ENCODE results near the gene RALGPS1.

Gene RALGPS1

GRCh38 chr9:126914458-126915280, at the start of gene RALGPS1:
Gene RALGPS1 (plus strand): TSS chr9:126914782. CDS start chr9:126962290, 47,508 bp downstream.
- DNase-seq (ENCODE audit: low spot score): peak; percentile 96

- no peak for DNase-seq (ENCODE audit: low spot score)
Measured at GRCh38 chr9:126869368-126869767, 45.2 kb upstream of the RALGPS1 start.

- DNase-seq (ENCODE audit: low spot score): no peak
Measured at GRCh38 chr9:126872516-126872915, 42.1 kb upstream of the RALGPS1 start.

- no peak for DNase-seq (ENCODE audit: low spot score)
Measured at GRCh38 chr9:126874546-126875314, 39.9 kb upstream of the RALGPS1 start.

GRCh38 chr9:126875756-126876510, 38.6 kb upstream of the RALGPS1 start:
- DNase-seq (ENCODE audit: low spot score): no peak

- no peak for DNase-seq (ENCODE audit: low spot score)
Measured at GRCh38 chr9:126876531-126876930, 38.1 kb upstream of the RALGPS1 start.

- no peak for DNase-seq (ENCODE audit: low spot score)
Measured at GRCh38 chr9:126877418-126877817, 37.2 kb upstream of the RALGPS1 start.

GRCh38 chr9:126879288-126879687, 35.3 kb upstream of the RALGPS1 start:
- no peak for DNase-seq (ENCODE audit: low spot score)

- DNase-seq (ENCODE audit: low spot score): no peak
Measured at GRCh38 chr9:126880226-126880946, 34.2 kb upstream of the RALGPS1 start.

- DNase-seq (ENCODE audit: low spot score): no peak
Measured at GRCh38 chr9:126880947-126881332, 33.6 kb upstream of the RALGPS1 start.

GRCh38 chr9:126882746-126883145, 31.8 kb upstream of the RALGPS1 start:
- DNase-seq (ENCODE audit: low spot score): no peak

GRCh38 chr9:126883636-126884035, 30.9 kb upstream of the RALGPS1 start:
- no peak for DNase-seq (ENCODE audit: low spot score)

- DNase-seq (ENCODE audit: low spot score): no peak
Measured at GRCh38 chr9:126885131-126885641, 29.4 kb upstream of the RALGPS1 start.

- DNase-seq (ENCODE audit: low spot score): no peak
Measured at GRCh38 chr9:126886034-126886822, 28.4 kb upstream of the RALGPS1 start.

- no peak for DNase-seq (ENCODE audit: low spot score)
Measured at GRCh38 chr9:126886897-126887296, 27.7 kb upstream of the RALGPS1 start.

GRCh38 chr9:126891676-126892075, 22.9 kb upstream of the RALGPS1 start:
- DNase-seq (ENCODE audit: low spot score): no peak

- peak; percentile 30 for DNase-seq (ENCODE audit: low spot score)
Measured at GRCh38 chr9:126893079-126893478, 21.5 kb upstream of the RALGPS1 start.

- DNase-seq (ENCODE audit: low spot score): no peak
Measured at GRCh38 chr9:126894052-126894603, 20.5 kb upstream of the RALGPS1 start.

GRCh38 chr9:126902210-126902609, 12.4 kb upstream of the RALGPS1 start:
- no peak for DNase-seq (ENCODE audit: low spot score)

GRCh38 chr9:126904586-126904985, 10.0 kb upstream of the RALGPS1 start:
- DNase-seq (ENCODE audit: low spot score): no peak

All from NAMALWA (cell line).